Endothelial cell of umbilical vein (primary cell): ENCODE results near the gene RRM2. TPM values are rescaled to one million over a fixed set of nuclear protein-coding genes. Genes with fewer than 3 reads are reported as not detected.
A peak's percentile ranks its signal among the peaks of the same experiment; 100 is the strongest.

ENCODE experiments used
- BruUV-seq: library from RNA; stranded (reverse); fragments of 400-500 nt; replicated peaks from 2 replicates; lab custom pipeline; 2021; lab: Mats Ljungman, UMichigan
- CTCF ChIA-PET: fragments of 300-600, 350-600 bp; sonication (Branson Sonifier 250); formaldehyde crosslinking; loops from one replicate; lab custom pipeline; 2021; ENCODE audit warnings: antibody characterized with exemption, inconsistent platforms; lab: Charles Lee
- POLR2A ChIA-PET: fragments of 300-600, 350-600 bp; sonication (Branson Sonifier 250); formaldehyde crosslinking; loops from one replicate; lab custom pipeline; 2021; ENCODE audit warnings: antibody characterized with exemption, inconsistent platforms; lab: Charles Lee
- DNase-seq: peaks from one replicate; pipeline ENCODE4 v3.0.0-alpha.2; 2011; ENCODE audit warnings: low read depth, low spot score
- FAIRE-seq: peaks from 2 replicates; lab custom pipeline; 2011; peaks lifted over from hg19 to GRCh38; lab: Jason Lieb, UNC
- H2AFZ ChIP-seq: 2 replicates; pipeline ENCODE4 v1.6.0; 2012; ENCODE audit warnings: low read depth, low read length, control low read depth, inconsistent platforms
- H3K27ac ChIP-seq: 2 replicates; pipeline ENCODE4 v1.5.1; 2011; ENCODE audit warnings: low read depth, mild to moderate bottlenecking, control low read depth, low read length, moderate library complexity; ENCODE audit not compliant: insufficient read depth
- H3K27me3 ChIP-seq, 2 experiments: 2 replicates each; pipeline versions ENCODE4 v1.6.0 to v1.6.1; 2011; ENCODE audit warnings: low read length in 2 of 2, mixed read lengths in 1 of 2; ENCODE audit not compliant: control insufficient read depth in 2 of 2, insufficient read depth in 2 of 2
- H3K36me3 ChIP-seq, 2 experiments: 2 replicates in 1 of 2; 3 replicates in 1 of 2; pipeline ENCODE4 v1.5.1; 2011; ENCODE audit warnings: low read length in 2 of 2, mild to moderate bottlenecking in 1 of 2, moderate library complexity in 1 of 2; ENCODE audit not compliant: control insufficient read depth in 2 of 2, insufficient read depth in 2 of 2; ENCODE audit errors: extremely low read depth in 1 of 2
- H3K4me1 ChIP-seq: 3 replicates; pipeline ENCODE4 v1.5.1; 2011; ENCODE audit warnings: mild to moderate bottlenecking, low read length; ENCODE audit not compliant: control insufficient read depth, insufficient read depth; ENCODE audit errors: extremely low read depth
- H3K4me2 ChIP-seq: 2 replicates; pipeline ENCODE4 v1.6.1; 2011; ENCODE audit warnings: low read length, control low read depth, mixed read lengths; ENCODE audit not compliant: insufficient read depth
- H3K4me3 ChIP-seq, 3 experiments: fragments of 200-600 bp in 1 of 3; sonication (generic), shearing (Covaris generic) in 1 of 3; replicated peaks in 1 of 3; 2 replicates each; pipeline ENCODE4 v1.5.1; 2011 to 2016; ENCODE audit warnings: control low read depth in 3 of 3, low read length in 3 of 3, mild to moderate bottlenecking in 2 of 3, inconsistent platforms in 1 of 3, low read depth in 1 of 3, moderate library complexity in 1 of 3; ENCODE audit not compliant: insufficient read depth in 1 of 3
- H3K79me2 ChIP-seq: 2 replicates; pipeline ENCODE4 v1.6.0; 2012; ENCODE audit warnings: low read length, inconsistent platforms; ENCODE audit not compliant: control insufficient read depth, insufficient read depth
- H3K9ac ChIP-seq: replicated peaks from 2 replicates; pipeline ENCODE3; 2011; ENCODE audit warnings: low read length, control low read depth; ENCODE audit not compliant: insufficient read depth; ENCODE audit errors: extremely low read depth
- H3K9me1 ChIP-seq: replicated peaks from 3 replicates; pipeline ENCODE4 v1.6.0; 2011; ENCODE audit warnings: mild to moderate bottlenecking, low read length; ENCODE audit not compliant: control insufficient read depth, insufficient read depth; ENCODE audit errors: extremely low read depth
- H3K9me3 ChIP-seq: replicated peaks from 2 replicates; pipeline ENCODE4 v1.5.1; 2012; ENCODE audit warnings: low read length, inconsistent platforms; ENCODE audit not compliant: control insufficient read depth, insufficient read depth
- H4K20me1 ChIP-seq: replicated peaks from 2 replicates; pipeline ENCODE3; 2011; ENCODE audit warnings: mild to moderate bottlenecking, low read length; ENCODE audit not compliant: control insufficient read depth, insufficient read depth; ENCODE audit errors: extremely low read depth
- CTCF ChIP-seq, 2 donors: IDR thresholded peaks; 1 replicate in 1 of 2; 2 replicates in 1 of 2; pipeline ENCODE4 v1.5.1; 2011; ENCODE audit warnings: low read length in 2 of 2, mild to moderate bottlenecking in 2 of 2, moderate library complexity in 2 of 2, control low read depth in 1 of 2, inconsistent platforms in 1 of 2, low read depth in 1 of 2; ENCODE audit not compliant: insufficient read depth in 1 of 2; ENCODE audit errors: extremely low read depth in 1 of 2
- EZH2 ChIP-seq: IDR thresholded peaks from 2 replicates; pipeline ENCODE4 v1.6.1; 2012; ENCODE audit warnings: borderline replicate concordance, low read depth, mild to moderate bottlenecking, moderate library complexity, low read length, inconsistent platforms; ENCODE audit not compliant: severe bottlenecking
- FOS ChIP-seq: IDR thresholded peaks from 2 replicates; pipeline ENCODE4 v1.6.1; 2011; ENCODE audit warnings: mild to moderate bottlenecking, low read length, moderate library complexity, borderline replicate concordance; ENCODE audit not compliant: insufficient read depth
- GATA2 ChIP-seq: IDR thresholded peaks from 2 replicates; pipeline ENCODE4 v1.7.0; 2011; ENCODE audit warnings: low read depth, mild to moderate bottlenecking, moderate library complexity, mixed read lengths, low read length; ENCODE audit not compliant: insufficient read length, insufficient read depth
- JUN ChIP-seq: IDR thresholded peaks from 2 replicates; pipeline ENCODE4 v1.6.1; 2011; ENCODE audit warnings: borderline replicate concordance, low read depth; ENCODE audit not compliant: insufficient read length, insufficient read depth
- MAX ChIP-seq: IDR thresholded peaks from 2 replicates; pipeline ENCODE4 v1.6.1; 2011; ENCODE audit not compliant: insufficient read depth, insufficient read length
- MYC ChIP-seq: IDR thresholded peaks from one replicate; pipeline ENCODE4 v1.6.1; 2011; ENCODE audit warnings: mild to moderate bottlenecking, low read depth, low read length
- POLR2A ChIP-seq: IDR thresholded peaks from 2 replicates; pipeline ENCODE4 v1.6.1; 2012; ENCODE audit warnings: low read depth, mild to moderate bottlenecking, control low read depth, low read length
- POLR2AphosphoS5 ChIP-seq: IDR thresholded peaks from 2 replicates; pipeline ENCODE4 v1.6.1; 2012; ENCODE audit warnings: low read depth, mild to moderate bottlenecking, control low read depth, low read length, moderate library complexity; ENCODE audit not compliant: insufficient read depth
- dilution Hi-C: fragments of 300-500 bp; cut with MboI; formaldehyde crosslinking; loops from one replicate; pipeline ENCODE4 v1.15.0; 2019; ENCODE audit warnings: low sequenced_read_pairs; ENCODE audit not compliant: extremely low pct_ligation_motif_present
- intact Hi-C: fragments of 100-400 bp; cut with micrococcal nuclease; formaldehyde crosslinking; loops from one replicate; pipeline ENCODE4 v1.10.0; 2022
- polyA plus RNA-seq, 4 experiments: library from polyadenylated mRNA; depleted of rRNA in 3 of 4; stranded (reverse) in 3 of 4; unstranded in 1 of 4; fragments of >200 nt; gene quantifications; 2 replicates each; pipeline versions ENCODE4 v1.2.1 to v1.2.3, GENCODE V29; 2011 to 2012; ENCODE audit warnings: missing spikeins in 1 of 4
- total RNA-seq: library from RNA; stranded (reverse); gene quantifications from 2 replicates; pipeline ENCODE4 v1.2.3, GENCODE V29; 2021

Gene RRM2
- total and polyA plus RNA-seq, 2 donors (not counting 3 experiments of a cell fraction or from before 2014, with no cell fraction given) = 40.9 to 246 TPM

GRCh38 chr2:10159086-10159485 lies 36.5 kb downstream of the RRM2 start:
- Histone ChIP-seq H3K79me2 (no peaks in the 10 kb centered on the region), H2AFZ (peak overlapping the region; percentile 60), H3K36me3 (no peaks in the 10 kb centered on the region), H3K4me2 (no peak overlapping the region), H3K9ac (no peak overlapping the region), H3K4me1 (peaks cover 50% of the 10 kb centered on the region), H3K9me1 (no peaks in the 10 kb centered on the region), H3K27ac (peak overlapping the region; percentile 36), H4K20me1 (no peaks in the 10 kb centered on the region), H3K4me3 (no peak overlapping the region), H3K9me3 (no peaks in the 10 kb centered on the region), H3K27me3 (no peaks in the 10 kb centered on the region)
- intact Hi-C loops (no loop called here), dilution Hi-C loops (no loop called here)
- BruUV-seq = no TSS peak
- POLR2A ChIA-PET = no interaction called here
- no peak for DNase-seq
- CTCF ChIA-PET = interaction anchor here (1.3 to 8.3 kb wide), 4 partner anchors 11 to 276 kb away, joined by 6 to 69 read pairs (median 41); no protein-coding TSS in a partner anchor
- no peak for TF ChIP-seq GATA2
- no peak for TF ChIP-seq CTCF (IDR thresholded peaks at IDR 0.05; ENCODE audit: extremely low read depth in 1 of 2, insufficient read depth in 1 of 2, low read depth in 1 of 2, low read length in 2 of 2)
- no peak for TF ChIP-seq POLR2A
- TF ChIP-seq MYC = no peak
- TF ChIP-seq POLR2AphosphoS5 = no peak
- TF ChIP-seq FOS = no peak
- no peak for TF ChIP-seq JUN
- TF ChIP-seq MAX = no peak
- no peak for TF ChIP-seq EZH2
- no peak for FAIRE-seq
